Peyer's patch (tissue), 4 donors: ENCODE data around the gene ZBTB7C. TPM values are rescaled to one million over a fixed set of nuclear protein-coding genes. Genes with fewer than 3 reads are reported as not detected.

ENCODE experiments used
- DNase-seq, 3 donors: peaks; one replicate each; pipeline ENCODE4 v3.0.0-alpha.2; 2017 to 2019
- H3K27ac ChIP-seq, 4 donors: fragments of 200-600 bp; sonication (generic); one replicate each; pipeline ENCODE4 v1.5.1; 2016 to 2019
- H3K27me3 ChIP-seq, 2 donors: fragments of 200-600 bp; sonication (generic); one replicate each; pipeline ENCODE4 v1.5.1; 2019
- H3K36me3 ChIP-seq, 3 donors: fragments of 200-600 bp; sonication (generic); one replicate each; pipeline ENCODE4 v1.5.1; 2016 to 2019
- H3K4me1 ChIP-seq, 4 donors: fragments of 200-600 bp; sonication (generic); one replicate each; pipeline ENCODE4 v1.5.1; 2016 to 2019
- H3K4me3 ChIP-seq, 4 donors: fragments of 200-600 bp; sonication (generic); 1 replicate in 3 of 4; 2 replicates in 1 of 4; pipeline ENCODE4 v1.5.1; 2016 to 2019; ENCODE audit warnings: mild to moderate bottlenecking in 1 of 4
- H3K9me3 ChIP-seq, 4 donors: fragments of 200-600 bp; sonication (generic); one replicate each; pipeline ENCODE4 v1.5.1; 2016 to 2019; ENCODE audit warnings: mild to moderate bottlenecking in 1 of 4
- POLR2A ChIP-seq, 2 donors: fragments of 450-650 bp; IDR thresholded peaks; one replicate each; pipeline ENCODE4 v1.5.1; 2017; ENCODE audit warnings: antibody characterized with exemption in 2 of 2, mild to moderate bottlenecking in 2 of 2, moderate library complexity in 2 of 2
- total RNA-seq, 4 donors: library from RNA; depleted of rRNA; stranded (reverse); fragments of >200 nt; gene quantifications; one replicate each; pipeline ENCODE4 v1.1.0, GENCODE V29; 2016
- TF ChIP-seq, protein P1 (sequence below), 6 experiments: fragments of 450-650 bp in 4 of 6; fragments of 200-600 bp in 2 of 6; sonication (generic) in 1 of 6; IDR thresholded peaks; one replicate each; pipeline ENCODE4 v1.5.1; 2017 to 2019; ENCODE audit warnings: antibody characterized with exemption in 6 of 6, mild to moderate bottlenecking in 3 of 6, moderate library complexity in 1 of 6

The ZBTB7C gene
- total RNA-seq, 4 donors from 2014 or later: 10.5 to 15.7 (median 14.2) TPM

DNA sequence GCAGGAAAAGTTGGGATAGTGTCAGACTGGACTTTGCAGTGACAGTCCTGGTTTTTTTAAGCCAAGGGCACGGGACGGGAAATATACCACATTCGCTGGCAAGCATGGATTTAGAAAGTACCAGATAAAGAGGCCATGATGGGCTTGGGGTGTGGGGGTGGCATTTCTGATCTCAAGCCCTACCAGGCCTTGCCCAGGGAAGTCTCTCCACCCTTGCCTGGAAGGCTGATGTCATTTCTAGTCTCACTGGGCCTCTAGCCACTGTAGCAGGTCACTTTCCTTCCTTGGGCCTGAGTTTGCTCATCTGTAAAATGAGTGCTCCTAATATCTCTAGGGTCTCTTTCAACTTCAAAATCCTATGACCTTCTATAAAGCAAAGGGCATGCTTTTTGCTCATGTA lies 1.8 kb downstream of the ZBTB7C start:
- peaks cover 0 to 23% of the 10 kb centered on the region in 2 donors for H3K27me3 ChIP-seq
- H3K9me3 ChIP-seq: no peaks in the 10 kb centered on the region
- H3K4me1 ChIP-seq: peaks cover 0 to 20% (median 8%) of the 10 kb centered on the region in 4 donors
- H3K4me3 ChIP-seq: no peak overlapping the region
- TF ChIP-seq, protein P1, sequence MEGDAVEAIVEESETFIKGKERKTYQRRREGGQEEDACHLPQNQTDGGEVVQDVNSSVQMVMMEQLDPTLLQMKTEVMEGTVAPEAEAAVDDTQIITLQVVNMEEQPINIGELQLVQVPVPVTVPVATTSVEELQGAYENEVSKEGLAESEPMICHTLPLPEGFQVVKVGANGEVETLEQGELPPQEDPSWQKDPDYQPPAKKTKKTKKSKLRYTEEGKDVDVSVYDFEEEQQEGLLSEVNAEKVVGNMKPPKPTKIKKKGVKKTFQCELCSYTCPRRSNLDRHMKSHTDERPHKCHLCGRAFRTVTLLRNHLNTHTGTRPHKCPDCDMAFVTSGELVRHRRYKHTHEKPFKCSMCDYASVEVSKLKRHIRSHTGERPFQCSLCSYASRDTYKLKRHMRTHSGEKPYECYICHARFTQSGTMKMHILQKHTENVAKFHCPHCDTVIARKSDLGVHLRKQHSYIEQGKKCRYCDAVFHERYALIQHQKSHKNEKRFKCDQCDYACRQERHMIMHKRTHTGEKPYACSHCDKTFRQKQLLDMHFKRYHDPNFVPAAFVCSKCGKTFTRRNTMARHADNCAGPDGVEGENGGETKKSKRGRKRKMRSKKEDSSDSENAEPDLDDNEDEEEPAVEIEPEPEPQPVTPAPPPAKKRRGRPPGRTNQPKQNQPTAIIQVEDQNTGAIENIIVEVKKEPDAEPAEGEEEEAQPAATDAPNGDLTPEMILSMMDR (IDR thresholded peaks at IDR 0.05): no peak
- TF ChIP-seq POLR2A (IDR thresholded peaks at IDR 0.05): no peak
- no peaks in the 10 kb centered on the region for H3K36me3 ChIP-seq
- no peak for DNase-seq
- no peak overlapping the region for H3K27ac ChIP-seq

DNA sequence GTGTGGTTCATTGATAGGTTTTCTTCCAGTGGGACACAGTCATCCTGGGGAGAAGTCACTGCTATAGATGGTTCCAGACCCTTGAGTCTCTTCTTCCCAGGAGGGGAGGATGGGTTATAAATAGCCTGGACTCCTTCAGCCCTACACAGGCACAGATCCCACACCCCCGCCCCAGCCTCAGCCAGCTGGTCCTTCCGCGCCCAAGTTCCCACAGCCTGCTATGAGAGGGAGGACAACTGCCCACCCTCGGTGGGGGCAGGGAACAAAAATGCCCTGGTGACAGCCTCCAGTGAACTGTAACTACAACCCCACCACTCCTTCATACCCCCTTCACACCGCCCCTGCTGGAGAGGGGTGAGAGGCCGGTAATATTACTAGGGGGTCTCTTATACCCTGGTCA lies 3.2 kb downstream of the ZBTB7C start:
- Histone ChIP-seq H3K4me1 (peaks cover 0 to 19% (median 8%) of the 10 kb centered on the region in 4 donors), H3K27ac (no peak overlapping the region), H3K27me3 (peaks cover 0 to 18% of the 10 kb centered on the region in 2 donors), H3K4me3 (no peak overlapping the region), H3K9me3 (no peaks in the 10 kb centered on the region), H3K36me3 (no peaks in the 10 kb centered on the region)
- no peak for TF ChIP-seq POLR2A (IDR thresholded peaks at IDR 0.05)
- TF ChIP-seq, protein P1 (IDR thresholded peaks at IDR 0.05): no peak
- DNase-seq: no peak

DNA sequence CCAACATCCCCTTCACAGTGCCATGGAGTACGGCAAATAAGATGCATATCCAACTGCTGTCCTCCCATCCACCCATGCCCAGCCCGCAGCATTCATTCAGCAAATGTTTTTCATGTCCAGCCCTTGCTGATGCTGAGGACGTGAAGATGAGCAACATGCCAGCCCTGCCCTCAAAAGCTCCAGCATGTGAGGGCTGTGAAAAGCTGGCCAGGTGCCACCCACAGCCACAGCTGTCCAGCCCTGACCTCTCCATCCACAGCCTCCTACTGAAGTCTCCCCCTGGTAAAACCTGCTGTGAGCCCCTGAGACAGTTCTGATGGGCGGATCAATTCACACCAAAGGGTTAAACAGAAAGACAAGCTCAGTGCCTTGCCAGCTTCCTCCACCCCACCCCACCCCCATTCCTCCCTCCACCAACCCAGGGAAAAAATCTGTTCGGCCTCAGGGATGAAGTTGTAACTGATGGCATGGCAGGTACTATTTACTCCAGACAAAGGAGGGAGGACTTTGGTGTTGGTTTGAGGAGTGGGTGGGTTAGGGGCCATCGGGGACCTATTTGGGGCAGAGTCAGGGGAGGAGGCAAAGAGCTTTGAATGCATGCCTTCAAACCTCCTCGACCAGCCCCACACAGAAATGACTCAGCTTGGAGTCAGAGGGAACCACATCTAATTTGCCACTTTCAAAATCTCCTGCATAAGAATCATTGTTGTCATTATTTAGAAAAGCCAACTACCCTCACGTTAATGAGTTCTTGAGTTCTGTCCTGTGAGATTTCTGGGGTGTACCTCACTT lies 4.3 kb downstream of the ZBTB7C start:
- no peaks in the 10 kb centered on the region for H3K36me3 ChIP-seq
- no peak overlapping the region for H3K27ac ChIP-seq
- no peaks in the 10 kb centered on the region for H3K9me3 ChIP-seq
- no peak for DNase-seq
- H3K4me3 ChIP-seq: no peak overlapping the region
- no peak for TF ChIP-seq POLR2A (IDR thresholded peaks at IDR 0.05)
- TF ChIP-seq, protein P1 (IDR thresholded peaks at IDR 0.05): no peak
- peaks cover 0 to 18% of the 10 kb centered on the region in 2 donors for H3K27me3 ChIP-seq
- H3K4me1 ChIP-seq: peaks cover 0 to 12% (median 6%) of the 10 kb centered on the region in 4 donors

DNA sequence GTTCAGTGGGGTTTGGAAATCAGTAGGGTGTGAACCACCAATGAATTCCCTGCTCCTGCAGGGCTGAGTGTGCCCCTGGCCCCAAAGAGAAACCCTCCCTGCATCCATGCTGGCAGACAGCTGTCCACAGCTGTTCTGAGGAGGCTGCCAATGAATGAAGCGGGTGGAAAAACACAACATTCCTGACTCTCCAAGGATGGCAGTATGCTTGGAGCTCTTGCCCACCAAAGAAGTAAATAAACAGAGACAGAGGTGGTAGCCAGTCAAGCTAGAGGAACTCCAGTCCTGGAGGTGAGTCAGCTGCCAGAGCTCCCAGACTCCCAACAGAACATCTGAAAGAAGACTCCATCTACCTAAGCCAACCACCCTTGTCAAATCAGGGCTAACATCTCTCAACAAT lies 6.2 kb downstream of the ZBTB7C start:
- TF ChIP-seq, protein P1 (IDR thresholded peaks at IDR 0.05): no peak
- TF ChIP-seq POLR2A (IDR thresholded peaks at IDR 0.05): no peak
- Histone ChIP-seq H3K4me3 (no peak overlapping the region), H3K4me1 (peaks cover 0 to 1% (median 0%) of the 10 kb centered on the region in 4 donors), H3K27me3 (peaks cover 0 to 10% of the 10 kb centered on the region in 2 donors), H3K9me3 (no peaks in the 10 kb centered on the region), H3K27ac (no peak overlapping the region), H3K36me3 (no peaks in the 10 kb centered on the region)
- DNase-seq: no peak

DNA sequence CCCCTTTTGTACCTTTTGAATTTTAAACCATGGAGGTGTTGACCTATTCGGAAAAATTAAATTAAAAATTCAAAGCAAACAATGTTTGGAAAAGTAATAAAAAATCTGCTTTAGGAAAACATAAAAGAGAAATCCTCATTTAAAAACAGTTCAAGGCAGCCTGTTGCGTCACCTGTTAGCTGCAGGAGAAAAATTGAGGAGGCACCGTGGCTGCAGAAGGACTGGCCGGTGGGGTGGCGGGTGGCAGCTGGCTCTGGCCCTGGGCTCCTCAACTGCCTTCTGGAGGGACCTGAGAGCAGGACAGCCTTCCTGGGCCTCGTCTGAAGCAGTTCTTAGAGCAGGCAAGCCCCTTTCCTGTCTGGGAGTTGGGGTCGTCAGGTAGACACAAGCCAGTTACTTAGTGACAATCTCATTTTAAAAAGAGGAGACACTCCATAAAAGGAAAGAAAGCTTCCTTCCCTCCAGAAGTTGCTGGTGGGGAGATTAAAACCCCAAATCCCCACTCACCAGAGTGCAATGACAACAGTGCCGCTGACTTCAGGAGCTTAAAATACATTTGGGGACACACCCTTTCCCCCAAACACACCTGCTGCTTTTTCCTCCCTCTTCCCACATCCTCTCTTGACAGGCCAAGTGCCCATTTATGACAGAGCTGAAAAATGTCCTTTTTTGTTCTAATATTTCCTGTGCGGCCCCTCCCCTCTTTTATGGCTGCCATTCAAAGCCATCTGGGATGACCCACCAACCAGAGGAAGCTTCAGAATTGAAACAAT lies 9.7 kb downstream of the ZBTB7C start:
- TF ChIP-seq POLR2A (IDR thresholded peaks at IDR 0.05): no peak
- TF ChIP-seq, protein P1 (IDR thresholded peaks at IDR 0.05): no peak
- Histone ChIP-seq H3K27ac (no peak overlapping the region), H3K4me3 (no peak overlapping the region), H3K27me3 (no peaks in the 10 kb centered on the region), H3K36me3 (no peaks in the 10 kb centered on the region), H3K4me1 (no peaks in the 10 kb centered on the region), H3K9me3 (no peaks in the 10 kb centered on the region)
- DNase-seq: no peak
